IMR-90 (cell line): ENCODE measurements around the gene IRAK1. TPM values are rescaled to one million over a fixed set of nuclear protein-coding genes. Genes with fewer than 3 reads are reported as not detected.

ENCODE experiments used
- ATAC-seq: fragments of 200-7000 bp; cut with Tn5 transposase; 2 replicates; pipeline ENCODE4 v1.9.1; 2020; ENCODE audit warnings: low read depth, mild to moderate bottlenecking, moderate library complexity
- BruUV-seq: library from RNA; stranded (reverse); fragments of 400-500 nt; replicated peaks from 2 replicates; lab custom pipeline; 2021; lab: Mats Ljungman, UMichigan
- CTCF ChIA-PET: fragments of 300-600 bp; formaldehyde crosslinking; extraction: SDS; loops from one replicate; lab custom pipeline; 2021; ENCODE audit warnings: antibody characterized with exemption; lab: Yijun Ruan, JAX
- POLR2A ChIA-PET: fragments of 300-600 bp; sonication (Branson Sonifier 250); formaldehyde crosslinking; loops from one replicate; lab custom pipeline; 2022; ENCODE audit warnings: antibody characterized with exemption; ENCODE audit not compliant: unreplicated experiment; lab: Charles Lee
- DNase-seq: peaks from one replicate; pipeline ENCODE4 v3.0.0; 2013
- H2AFZ ChIP-seq: replicated peaks from 2 replicates; pipeline ENCODE3; 2013; ENCODE audit warnings: low read length, mild to moderate bottlenecking; ENCODE audit not compliant: poor library complexity
- H2AK5ac ChIP-seq: 2 replicates; pipeline ENCODE4 v1.6.1; 2013; ENCODE audit warnings: low read depth, low read length, inconsistent platforms
- H2AK9ac ChIP-seq: replicated peaks from 2 replicates; pipeline ENCODE3; 2013; ENCODE audit warnings: mild to moderate bottlenecking, low read depth, low read length, moderate library complexity; ENCODE audit not compliant: poor library complexity
- H2BK120ac ChIP-seq: 2 replicates; pipeline ENCODE4 v1.6.1; 2013; ENCODE audit warnings: low read depth, low read length, inconsistent platforms
- H2BK15ac ChIP-seq: 3 replicates; pipeline ENCODE4 v1.6.1; 2013; ENCODE audit warnings: low read depth, low read length, inconsistent platforms
- H2BK20ac ChIP-seq: 2 replicates; pipeline ENCODE4 v1.6.1; 2013; ENCODE audit warnings: low read depth, mild to moderate bottlenecking, inconsistent platforms, low read length, moderate library complexity
- H2BK5ac ChIP-seq: 2 replicates; pipeline ENCODE4 v1.6.1; 2013; ENCODE audit warnings: mild to moderate bottlenecking, low read depth, low read length, inconsistent platforms; ENCODE audit not compliant: poor library complexity, severe bottlenecking
- H3K14ac ChIP-seq: replicated peaks from 2 replicates; pipeline ENCODE4 v1.6.1; 2013; ENCODE audit warnings: low read depth, low read length, inconsistent platforms
- H3K18ac ChIP-seq: 2 replicates; pipeline ENCODE4 v1.6.1; 2013; ENCODE audit warnings: low read depth, low read length, control low read depth
- H3K23ac ChIP-seq: 2 replicates; pipeline ENCODE4 v1.6.1; 2013; ENCODE audit warnings: low read depth, low read length, inconsistent platforms
- H3K27ac ChIP-seq: 2 replicates; pipeline ENCODE4 v1.5.1; 2013; ENCODE audit warnings: mild to moderate bottlenecking, control low read depth, low read length; ENCODE audit not compliant: insufficient read depth
- H3K27me3 ChIP-seq: 2 replicates; pipeline ENCODE4 v1.6.1; 2013; ENCODE audit warnings: low read length; ENCODE audit not compliant: control insufficient read depth, insufficient read depth
- H3K36me3 ChIP-seq: 2 replicates; pipeline ENCODE4 v1.6.1; 2013; ENCODE audit warnings: low read length, mixed read lengths; ENCODE audit not compliant: control insufficient read depth, insufficient read depth
- H3K4ac ChIP-seq: 2 replicates; pipeline ENCODE4 v1.6.1; 2013; ENCODE audit warnings: low read depth, low read length, inconsistent platforms
- H3K4me1 ChIP-seq: 2 replicates; pipeline ENCODE4 v1.6.1; 2013; ENCODE audit warnings: low read length, mixed read lengths; ENCODE audit not compliant: control insufficient read depth, insufficient read depth
- H3K4me2 ChIP-seq: 2 replicates; pipeline ENCODE4 v1.6.1; 2013; ENCODE audit warnings: low read depth, mild to moderate bottlenecking, control low read depth, low read length, moderate library complexity
- H3K4me3 ChIP-seq: 2 replicates; pipeline ENCODE4 v1.5.1; 2013; ENCODE audit warnings: low read depth, mild to moderate bottlenecking, control low read depth, low read length, moderate library complexity; ENCODE audit not compliant: insufficient read depth
- H3K56ac ChIP-seq: 2 replicates; pipeline ENCODE4 v1.6.1; 2013; ENCODE audit warnings: low read length, inconsistent platforms; ENCODE audit not compliant: insufficient read depth; ENCODE audit errors: extremely low read depth
- H3K79me1 ChIP-seq, 2 experiments: 2 replicates each; pipeline ENCODE4 v1.6.1; 2013; ENCODE audit warnings: low read length in 2 of 2, inconsistent platforms in 1 of 2, low read depth in 1 of 2
- H3K9ac ChIP-seq: 2 replicates; pipeline ENCODE4 v1.6.1; 2013; ENCODE audit warnings: low read depth, low read length, control low read depth
- H3K9me1 ChIP-seq: 2 replicates; pipeline ENCODE4 v1.6.1; 2013; ENCODE audit warnings: low read length, inconsistent platforms; ENCODE audit not compliant: insufficient read depth
- H3K9me3 ChIP-seq: 2 replicates; pipeline ENCODE4 v1.6.1; 2013; ENCODE audit warnings: low read length; ENCODE audit not compliant: control insufficient read depth, insufficient read depth
- H4K20me1 ChIP-seq: 2 replicates; pipeline ENCODE4 v1.6.1; 2013; ENCODE audit warnings: low read length, inconsistent platforms; ENCODE audit not compliant: insufficient read depth
- H4K5ac ChIP-seq: 2 replicates; pipeline ENCODE4 v1.6.1; 2013; ENCODE audit warnings: mild to moderate bottlenecking, low read depth, low read length, control low read depth
- H4K8ac ChIP-seq, 2 experiments: 2 replicates each; pipeline ENCODE4 v1.6.1; 2013; ENCODE audit warnings: low read depth in 2 of 2, low read length in 2 of 2, control low read depth in 1 of 2, inconsistent platforms in 1 of 2
- H4K91ac ChIP-seq: 2 replicates; pipeline ENCODE4 v1.6.1; 2013; ENCODE audit warnings: low read depth, low read length, inconsistent platforms; ENCODE audit not compliant: insufficient read depth
- BHLHE40 ChIP-seq: fragments of 150-350 bp; IDR thresholded peaks from 2 replicates; pipeline ENCODE4 v1.6.1; 2016; ENCODE audit warnings: mild to moderate bottlenecking, low read depth, low read length
- CEBPB ChIP-seq: IDR thresholded peaks from 2 replicates; pipeline ENCODE4 v1.6.1; 2012; ENCODE audit warnings: low read depth, low read length, improper control_type of control experiment
- CHD1 ChIP-seq: IDR thresholded peaks from 2 replicates; pipeline ENCODE4 v1.6.1; 2012; ENCODE audit warnings: low read depth, low read length, improper control_type of control experiment
- CTCF ChIP-seq: conservative IDR thresholded peaks from 2 replicates; pipeline ENCODE4 v1.5.1; 2012; ENCODE audit warnings: mild to moderate bottlenecking, low read depth, low read length, improper control_type of control experiment
- ELK1 ChIP-seq: fragments of 150-350 bp; IDR thresholded peaks from 2 replicates; pipeline ENCODE4 v1.6.1; 2016; ENCODE audit warnings: low read depth, mild to moderate bottlenecking, low read length, moderate library complexity, borderline replicate concordance
- FOS ChIP-seq: fragments of 150-350 bp; IDR thresholded peaks from 2 replicates; pipeline ENCODE4 v1.6.1; 2016; ENCODE audit warnings: low read depth, low read length
- MAFK ChIP-seq: IDR thresholded peaks from 2 replicates; pipeline ENCODE4 v1.6.1; 2012; ENCODE audit warnings: low read depth, low read length, improper control_type of control experiment
- MXI1 ChIP-seq: IDR thresholded peaks from 2 replicates; pipeline ENCODE4 v1.6.1; 2012; ENCODE audit warnings: low read depth, mild to moderate bottlenecking, low read length, moderate library complexity, borderline replicate concordance
- NFE2L2 ChIP-seq: fragments of 150-350 bp; IDR thresholded peaks from 2 replicates; pipeline ENCODE4 v1.6.1; 2016; ENCODE audit warnings: low read depth, mild to moderate bottlenecking, low read length
- POLR2A ChIP-seq: IDR thresholded peaks from 2 replicates; pipeline ENCODE4 v1.6.1; 2012; ENCODE audit warnings: mild to moderate bottlenecking, low read depth, low read length
- RAD21 ChIP-seq: IDR thresholded peaks from 2 replicates; pipeline ENCODE4 v1.6.1; 2012; ENCODE audit warnings: low read length, improper control_type of control experiment
- RCOR1 ChIP-seq: IDR thresholded peaks from 2 replicates; pipeline ENCODE4 v1.6.1; 2012; ENCODE audit warnings: mild to moderate bottlenecking, low read length, improper control_type of control experiment; ENCODE audit not compliant: insufficient replicate concordance
- RFX5 ChIP-seq: IDR thresholded peaks from 2 replicates; pipeline ENCODE4 v1.8.0; 2012; ENCODE audit warnings: low read depth, mild to moderate bottlenecking, low read length, moderate library complexity
- SMC3 ChIP-seq: fragments of 150-350 bp; IDR thresholded peaks from 2 replicates; pipeline ENCODE4 v1.6.1; 2016; ENCODE audit warnings: low read depth, mild to moderate bottlenecking, antibody characterized with exemption, low read length, moderate library complexity
- USF2 ChIP-seq: fragments of 150-350 bp; IDR thresholded peaks from 2 replicates; pipeline ENCODE4 v1.6.1; 2017; ENCODE audit warnings: mild to moderate bottlenecking, antibody characterized with exemption, low read length, low read depth
- WGBS, 2 experiments: methylation state at CpG; one replicate each; pipeline versions ENCODE4 v1.1.5 to v1.1.7; 2013; ENCODE audit warnings: missing lambda C conversion rate in 2 of 2; ENCODE audit not compliant: insufficient read length in 1 of 2; ENCODE audit errors: extremely low coverage in 2 of 2; 5-methylcytosine and 5-hydroxymethylcytosine counted together
- dilution Hi-C: fragments of 300-500 bp; cut with HindIII; formaldehyde crosslinking; loops from one replicate; pipeline ENCODE4 v1.14.3; 2018; ENCODE audit warnings: low sequenced_read_pairs; ENCODE audit not compliant: unreplicated experiment
- in situ Hi-C: fragments of 300-500 bp; cut with MboI; formaldehyde crosslinking; loops from 3 replicates; pipeline ENCODE4 v1.14.3; 2019; ENCODE audit warnings: low sequenced_read_pairs, inconsistent platforms, mixed read lengths
- intact Hi-C: fragments of 100-400 bp; cut with micrococcal nuclease; formaldehyde crosslinking; loops from 2 replicates; pipeline ENCODE4 v1.10.0; 2022
- polyA plus RNA-seq, 3 experiments: library from polyadenylated mRNA; depleted of rRNA; stranded (reverse); fragments of >200 nt; gene quantifications; 2 replicates each; pipeline ENCODE4 v1.2.3, GENCODE V29; 2012; ENCODE audit warnings: low replicate concordance in 1 of 3
- total RNA-seq: library from RNA; depleted of rRNA; stranded (reverse); fragments of >200 nt; gene quantifications from 2 replicates; pipeline ENCODE4 v1.2.3, GENCODE V29; 2012

The IRAK1 gene
- total and polyA plus RNA-seq, 2 of the 4 experiments (the other 2 are of a cell fraction), result 33.3 to 50.2 TPM

GRCh38 chrX:154059231-154059630, 39.5 kb upstream of the IRAK1 start:
- H3K4me1 ChIP-seq, result peaks cover 10% of the 10 kb centered on the region
- no peak overlapping the region for H3K18ac ChIP-seq
- no peak overlapping the region for H2AK5ac ChIP-seq
- no peak overlapping the region for H3K23ac ChIP-seq
- no peak overlapping the region for H2AFZ ChIP-seq
- no peak overlapping the region for H4K8ac ChIP-seq
- no peak overlapping the region for H3K9ac ChIP-seq
- TF ChIP-seq CEBPB (no peak), CTCF (no peak), RFX5 (no peak), RCOR1 (no peak), CHD1 (no peak), NFE2L2 (no peak), SMC3 (no peak), POLR2A (no peak), FOS (no peak), MXI1 (no peak), MAFK (no peak), ELK1 (no peak), BHLHE40 (no peak), RAD21 (no peak), USF2 (no peak)
- no peaks in the 10 kb centered on the region for H3K9me3 ChIP-seq
- no CpG with 5 or more reads among the region's 1 CpG for WGBS, 2 experiments
- H3K27me3 ChIP-seq, result no peaks in the 10 kb centered on the region
- no peak overlapping the region for H4K5ac ChIP-seq
- H2BK20ac ChIP-seq, result no peak overlapping the region
- ChIA-PET CTCF (no interaction called here), POLR2A (no interaction called here)
- dilution Hi-C loops, result no loop called here
- H3K4me3 ChIP-seq, result no peak overlapping the region
- H3K4ac ChIP-seq, result no peak overlapping the region
- H3K9me1 ChIP-seq, result peaks cover 8% of the 10 kb centered on the region; the same call in 1 of the 2 replicates
- H3K56ac ChIP-seq, result no peak overlapping the region
- H4K20me1 ChIP-seq, result peaks cover 60% of the 10 kb centered on the region
- no peak for DNase-seq
- H3K27ac ChIP-seq, result no peak overlapping the region
- H3K4me2 ChIP-seq, result no peak overlapping the region
- no peak overlapping the region for H2AK9ac ChIP-seq
- H3K14ac ChIP-seq, result no peak overlapping the region
- peaks cover 7 to 60% of the 10 kb centered on the region in 2 experiments; a peak in 3 of 4 replicates for H3K79me1 ChIP-seq
- no peak; the same call in 1 of the 2 replicates for ATAC-seq
- in situ Hi-C loops, result no loop called here
- intact Hi-C loops, result no loop called here
- no peak overlapping the region for H2BK5ac ChIP-seq
- H2BK15ac ChIP-seq, result no peak overlapping the region
- H2BK120ac ChIP-seq, result no peak overlapping the region
- BruUV-seq, result no TSS peak
- peaks cover 4% of the 10 kb centered on the region; the same call in 1 of the 2 replicates for H3K36me3 ChIP-seq
- no peak overlapping the region for H4K91ac ChIP-seq
